Keratinocyte (primary cell): Measurements from ENCODE around the gene ANKAR. TPM values are rescaled to one million over a fixed set of nuclear protein-coding genes. Genes with fewer than 3 reads are reported as not detected.

ENCODE experiments used
- DNase-seq: peaks from one replicate; pipeline ENCODE4 v3.0.0-alpha.2; 2011; ENCODE audit warnings: low read depth, missing footprints, low spot score
- FAIRE-seq: peaks from 2 replicates; lab custom pipeline; 2011; peaks lifted over from hg19 to GRCh38; lab: Jason Lieb, UNC
- H2AFZ ChIP-seq: 2 replicates; pipeline ENCODE4 v1.6.0; 2012; ENCODE audit warnings: low read length, control low read depth, inconsistent platforms; ENCODE audit not compliant: control insufficient read depth
- H3K27ac ChIP-seq: 2 replicates; pipeline ENCODE4 v1.5.1; 2011; ENCODE audit warnings: low read length; ENCODE audit not compliant: control insufficient read depth, insufficient read depth
- H3K27me3 ChIP-seq: 3 replicates; pipeline ENCODE4 v1.6.0; 2011; ENCODE audit warnings: low read length; ENCODE audit not compliant: control insufficient read depth, insufficient read depth; ENCODE audit errors: extremely low read depth
- H3K36me3 ChIP-seq, 2 experiments: 2 replicates in 1 of 2; 3 replicates in 1 of 2; pipeline ENCODE4 v1.5.1; 2011; ENCODE audit warnings: low read length in 2 of 2, mild to moderate bottlenecking in 1 of 2; ENCODE audit not compliant: control insufficient read depth in 2 of 2, insufficient read depth in 2 of 2; ENCODE audit errors: extremely low read depth in 1 of 2
- H3K4me1 ChIP-seq: 3 replicates; pipeline ENCODE4 v1.5.1; 2011; ENCODE audit warnings: low read length; ENCODE audit not compliant: control insufficient read depth, insufficient read depth; ENCODE audit errors: extremely low read depth
- H3K4me2 ChIP-seq: 3 replicates; pipeline ENCODE4 v1.6.0; 2011; ENCODE audit warnings: low read depth, low read length; ENCODE audit not compliant: control insufficient read depth, insufficient read depth; ENCODE audit errors: extremely low read depth
- H3K4me3 ChIP-seq, 3 experiments: fragments of 200-600 bp in 1 of 3; sonication (generic) in 1 of 3; 2 replicates in 2 of 3; 3 replicates in 1 of 3; pipeline ENCODE4 v1.5.1; 2011 to 2016; ENCODE audit warnings: low read length in 3 of 3, mild to moderate bottlenecking in 3 of 3, control low read depth in 2 of 3, inconsistent platforms in 1 of 3, low read depth in 1 of 3, mixed read lengths in 1 of 3, mixed run types in 1 of 3, moderate library complexity in 1 of 3; ENCODE audit not compliant: control insufficient read depth in 2 of 3, insufficient read depth in 2 of 3; ENCODE audit errors: extremely low read depth in 1 of 3
- H3K79me2 ChIP-seq: 2 replicates; pipeline ENCODE4 v1.6.0; 2012; ENCODE audit warnings: low read length; ENCODE audit not compliant: control insufficient read depth, insufficient read depth
- H3K9ac ChIP-seq: 3 replicates; pipeline ENCODE4 v1.6.0; 2011; ENCODE audit warnings: low read length; ENCODE audit not compliant: control insufficient read depth, insufficient read depth; ENCODE audit errors: extremely low read depth
- H3K9me1 ChIP-seq: 3 replicates; pipeline ENCODE4 v1.6.0; 2011; ENCODE audit warnings: low read length; ENCODE audit not compliant: control insufficient read depth, insufficient read depth; ENCODE audit errors: extremely low read depth
- H3K9me3 ChIP-seq: 2 replicates; pipeline ENCODE4 v1.5.1; 2012; ENCODE audit warnings: low read depth, low read length; ENCODE audit not compliant: control insufficient read depth
- H4K20me1 ChIP-seq: 3 replicates; pipeline ENCODE4 v1.6.0; 2011; ENCODE audit warnings: low read length; ENCODE audit not compliant: control insufficient read depth, insufficient read depth; ENCODE audit errors: extremely low read depth
- EZH2 ChIP-seq: IDR thresholded peaks from one replicate; pipeline ENCODE4 v1.6.1; 2012; ENCODE audit warnings: inconsistent platforms, mild to moderate bottlenecking, low read length, moderate library complexity
- dilution Hi-C: fragments of 300-500 bp; cut with MboI; formaldehyde crosslinking; loops from one replicate; pipeline ENCODE4 v1.7.0; 2020; ENCODE audit warnings: low sequenced_read_pairs; ENCODE audit not compliant: extremely low pct_ligation_motif_present
- polyA plus RNA-seq, 5 experiments: library from polyadenylated mRNA; depleted of rRNA in 3 of 5; stranded (reverse) in 3 of 5; stranded (forward) in 1 of 5; unstranded in 1 of 5; fragments of >200 nt; gene quantifications; 1 replicate in 1 of 5; 2 replicates in 3 of 5; 3 replicates in 1 of 5; pipeline versions ENCODE4 v1.2.1 to v1.2.3, GENCODE V29; 2011 to 2012; ENCODE audit warnings: missing spikeins in 2 of 5, low read depth in 1 of 5, low replicate concordance in 1 of 5
- TF ChIP-seq, protein P1 (sequence below), 3 experiments: IDR thresholded peaks in 1 of 3; conservative IDR thresholded peaks in 1 of 3; optimal IDR thresholded peaks in 1 of 3; 2 replicates in 2 of 3; 3 replicates in 1 of 3; pipeline versions ENCODE3 to v1.5.1; 2011; ENCODE audit warnings: low read length in 3 of 3, mild to moderate bottlenecking in 3 of 3, moderate library complexity in 2 of 3, control low read depth in 1 of 3, inconsistent platforms in 1 of 3; ENCODE audit not compliant: insufficient read depth in 2 of 3; ENCODE audit errors: extremely low read depth in 1 of 3

Gene ANKAR
- polyA plus RNA-seq, 1 donor (not counting 4 experiments of a cell fraction or from before 2014, with no cell fraction given), result 1.6 TPM

DNA sequence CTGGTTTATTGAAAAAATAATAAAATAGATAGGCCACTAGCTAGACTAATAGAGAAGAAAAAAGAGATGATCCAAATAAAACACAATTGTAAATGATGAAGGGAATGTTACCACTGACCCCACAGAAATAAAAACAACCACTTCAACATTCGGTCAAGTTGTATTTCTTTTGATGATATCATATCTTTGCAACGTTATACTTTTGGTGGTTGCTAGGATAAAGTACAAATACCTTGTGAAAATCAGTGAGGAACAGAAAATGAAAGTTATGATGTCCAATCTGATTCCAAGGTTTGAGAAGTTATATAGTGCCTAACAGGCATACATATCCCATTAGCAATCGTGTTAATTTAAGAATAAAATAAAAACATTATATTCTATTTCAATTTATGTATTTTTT is 19.8 kb upstream of the ANKAR start:
- H4K20me1 ChIP-seq, result no peaks in the 10 kb centered on the region
- H3K4me2 ChIP-seq, result no peak overlapping the region
- H3K27me3 ChIP-seq, result no peaks in the 10 kb centered on the region
- H2AFZ ChIP-seq, result no peak overlapping the region
- no peaks in the 10 kb centered on the region for H3K9me3 ChIP-seq
- no peaks in the 10 kb centered on the region for H3K79me2 ChIP-seq
- no peak overlapping the region for H3K4me3 ChIP-seq
- no peaks in the 10 kb centered on the region for H3K4me1 ChIP-seq
- H3K9ac ChIP-seq, result no peak overlapping the region
- H3K36me3 ChIP-seq, result no peaks in the 10 kb centered on the region
- H3K9me1 ChIP-seq, result no peaks in the 10 kb centered on the region
- DNase-seq (no peak), FAIRE-seq (no peak)
- dilution Hi-C loops, result no loop called here
- no peak overlapping the region for H3K27ac ChIP-seq
- TF ChIP-seq, protein P1, sequence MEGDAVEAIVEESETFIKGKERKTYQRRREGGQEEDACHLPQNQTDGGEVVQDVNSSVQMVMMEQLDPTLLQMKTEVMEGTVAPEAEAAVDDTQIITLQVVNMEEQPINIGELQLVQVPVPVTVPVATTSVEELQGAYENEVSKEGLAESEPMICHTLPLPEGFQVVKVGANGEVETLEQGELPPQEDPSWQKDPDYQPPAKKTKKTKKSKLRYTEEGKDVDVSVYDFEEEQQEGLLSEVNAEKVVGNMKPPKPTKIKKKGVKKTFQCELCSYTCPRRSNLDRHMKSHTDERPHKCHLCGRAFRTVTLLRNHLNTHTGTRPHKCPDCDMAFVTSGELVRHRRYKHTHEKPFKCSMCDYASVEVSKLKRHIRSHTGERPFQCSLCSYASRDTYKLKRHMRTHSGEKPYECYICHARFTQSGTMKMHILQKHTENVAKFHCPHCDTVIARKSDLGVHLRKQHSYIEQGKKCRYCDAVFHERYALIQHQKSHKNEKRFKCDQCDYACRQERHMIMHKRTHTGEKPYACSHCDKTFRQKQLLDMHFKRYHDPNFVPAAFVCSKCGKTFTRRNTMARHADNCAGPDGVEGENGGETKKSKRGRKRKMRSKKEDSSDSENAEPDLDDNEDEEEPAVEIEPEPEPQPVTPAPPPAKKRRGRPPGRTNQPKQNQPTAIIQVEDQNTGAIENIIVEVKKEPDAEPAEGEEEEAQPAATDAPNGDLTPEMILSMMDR (optimal IDR thresholded peaks at IDR 0.05 in 1 of 3, IDR thresholded peaks at IDR 0.05 in 1 of 3, conservative IDR thresholded peaks at IDR 0.05 in 1 of 3; ENCODE audit: extremely low read depth in 1 of 3, insufficient read depth in 2 of 3, low read length in 3 of 3), result no peak
- no peak for TF ChIP-seq EZH2

DNA sequence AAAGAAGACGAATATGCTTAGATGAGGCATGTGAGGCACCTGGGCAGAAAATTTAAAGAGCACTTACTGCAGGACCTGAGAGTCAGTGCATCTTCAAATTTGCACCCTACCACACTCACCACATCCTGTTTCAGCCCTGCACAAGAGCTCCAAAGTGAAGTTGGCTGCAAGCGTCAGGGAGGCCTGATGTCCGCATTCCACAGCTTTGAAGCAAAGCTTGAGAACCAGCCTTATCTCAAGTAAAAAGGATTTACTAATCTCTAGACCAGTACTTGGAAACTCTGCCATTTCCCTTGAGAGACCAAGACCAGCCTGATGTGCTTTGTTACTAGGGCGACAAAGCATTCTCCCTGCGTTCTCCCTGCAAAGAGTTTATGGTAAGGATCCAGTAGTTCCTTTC is 16.6 kb upstream of the ANKAR start:
- Histone ChIP-seq H2AFZ (no peak overlapping the region), H3K9me3 (no peaks in the 10 kb centered on the region), H3K4me3 (no peak overlapping the region), H3K27ac (no peak overlapping the region), H3K4me1 (peaks cover 4% of the 10 kb centered on the region), H3K27me3 (no peaks in the 10 kb centered on the region), H3K4me2 (no peak overlapping the region), H3K9me1 (no peaks in the 10 kb centered on the region), H3K36me3 (no peaks in the 10 kb centered on the region), H3K9ac (no peak overlapping the region), H4K20me1 (no peaks in the 10 kb centered on the region), H3K79me2 (peaks cover 16% of the 10 kb centered on the region)
- no peak for FAIRE-seq
- TF ChIP-seq, protein P1 (optimal IDR thresholded peaks at IDR 0.05 in 1 of 3, IDR thresholded peaks at IDR 0.05 in 1 of 3, conservative IDR thresholded peaks at IDR 0.05 in 1 of 3; ENCODE audit: extremely low read depth in 1 of 3, insufficient read depth in 2 of 3, low read length in 3 of 3), result no peak
- no peak for TF ChIP-seq EZH2
- dilution Hi-C loops, result no loop called here
- DNase-seq, result no peak
